Measurements from ENCODE around the gene ILDR1. TPM values are rescaled to one million over a fixed set of nuclear protein-coding genes. Genes with fewer than 3 reads are reported as not detected.

The ILDR1 gene
- total and polyA plus RNA-seq, 2 of the 8 experiments (the other 6 are each of a cell fraction or from before 2014, with no cell fraction given) = 1.8 TPM

- TF ChIP-seq CHD7 (IDR thresholded peaks at IDR 0.05; ENCODE audit: insufficient replicate concordance, low read length) (no peak), KDM1A (IDR thresholded peaks at IDR 0.05; ENCODE audit: borderline replicate concordance, low read length) (no peak), BRCA1 (IDR thresholded peaks at IDR 0.05; ENCODE audit: low read depth, low read length) (no peak), CHD2 (IDR thresholded peaks at IDR 0.05; ENCODE audit: low read length) (no peak), CBX8 (IDR thresholded peaks at IDR 0.05; ENCODE audit: borderline replicate concordance, low read depth, low read length) (no peak), SUZ12 (IDR thresholded peaks at IDR 0.05; ENCODE audit: low read length) (no peak), HDAC6 (IDR thresholded peaks at IDR 0.05; ENCODE audit: low read depth, low read length) (no peak)
These were observed 59.6 kb downstream of the ILDR1 start (continued) for GRCh38 chr3:121962443-121962842.

Data from H1 (cell line).